NCI-H510A treated with DMSO at 0.1 percent for 48 hours (cell line): ENCODE results near the gene SPRED3.
A peak's percentile ranks its signal among the peaks of the same experiment; 100 is the strongest.
"Not testable (repeated sequence)": the region's sequence is repeated elsewhere in the genome, so short reads cannot be mapped to it uniquely, and the experiment has no call there.

Experiments used
- DNase-seq: peaks from one replicate; lab custom pipeline; 2025; lab: John Stamatoyannopoulos, UW

The SPRED3 gene, protein sequence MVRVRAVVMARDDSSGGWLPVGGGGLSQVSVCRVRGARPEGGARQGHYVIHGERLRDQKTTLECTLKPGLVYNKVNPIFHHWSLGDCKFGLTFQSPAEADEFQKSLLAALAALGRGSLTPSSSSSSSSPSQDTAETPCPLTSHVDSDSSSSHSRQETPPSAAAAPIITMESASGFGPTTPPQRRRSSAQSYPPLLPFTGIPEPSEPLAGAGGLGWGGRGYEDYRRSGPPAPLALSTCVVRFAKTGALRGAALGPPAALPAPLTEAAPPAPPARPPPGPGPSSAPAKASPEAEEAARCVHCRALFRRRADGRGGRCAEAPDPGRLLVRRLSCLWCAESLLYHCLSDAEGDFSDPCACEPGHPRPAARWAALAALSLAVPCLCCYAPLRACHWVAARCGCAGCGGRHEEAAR

DNA sequence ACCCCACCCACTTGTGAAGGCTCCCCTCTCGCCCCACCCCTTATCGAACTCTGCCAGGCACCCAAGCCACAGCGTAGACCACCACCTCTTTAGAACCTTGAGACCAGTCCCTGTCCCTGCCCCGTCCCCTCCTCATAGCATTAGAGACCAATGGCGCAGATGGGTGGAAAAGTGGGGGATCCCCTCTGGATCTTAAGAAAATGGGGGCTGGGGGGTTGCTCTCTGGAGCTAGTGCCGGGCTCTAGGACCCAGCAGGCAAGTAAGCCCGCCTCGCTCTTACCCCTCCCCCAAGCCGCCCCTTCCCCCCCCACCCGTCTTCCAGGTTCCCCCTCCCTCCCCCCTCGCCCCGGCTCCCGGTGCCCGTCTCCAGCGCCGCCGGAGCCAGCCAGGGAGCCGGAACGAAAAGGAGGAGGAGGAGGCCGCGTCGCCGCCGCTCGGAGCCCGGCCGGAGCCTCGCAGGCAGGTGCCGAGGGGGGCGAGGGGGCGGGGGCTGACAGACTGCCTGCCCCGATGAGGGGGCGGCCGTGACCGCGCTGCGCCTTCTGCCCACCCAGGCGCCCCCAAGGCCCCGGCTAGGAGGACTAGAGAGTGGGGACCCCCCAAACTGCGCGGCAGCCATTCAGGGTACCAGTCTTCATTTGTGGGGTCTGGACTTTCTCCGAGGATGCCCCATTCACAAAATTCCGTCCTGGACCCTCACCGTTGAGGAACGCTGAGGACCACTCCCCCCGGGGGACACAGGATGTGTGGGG is at the start of gene SPRED3:
SPRED3 (plus strand) TSS at position 349 of the 752 bp plus-strand sequence. CDS start 1,606 bp downstream, outside the sequence.
- DNase-seq, result peak; percentile 45

DNA sequence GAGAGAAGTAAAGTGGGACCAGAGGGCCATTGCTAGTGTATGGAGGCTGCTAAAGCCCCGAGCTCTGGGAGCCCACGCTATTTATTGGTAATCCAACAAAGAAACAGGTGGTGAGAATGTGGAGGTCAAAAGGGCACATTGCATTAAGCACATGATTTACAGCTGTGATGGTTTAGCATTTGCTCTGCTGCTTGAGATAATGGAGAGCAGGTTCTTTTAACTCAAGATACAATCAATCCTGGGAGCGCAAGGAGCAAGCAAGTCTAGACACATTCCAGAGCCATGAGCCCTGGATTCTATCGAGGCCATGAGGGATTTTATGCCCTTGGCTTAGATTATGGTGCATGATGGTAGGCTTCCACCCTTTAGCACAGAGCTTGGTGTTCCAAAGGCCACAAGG is 49.5 kb upstream of the SPRED3 start:
- DNase-seq, result not testable (repeated sequence)

DNA sequence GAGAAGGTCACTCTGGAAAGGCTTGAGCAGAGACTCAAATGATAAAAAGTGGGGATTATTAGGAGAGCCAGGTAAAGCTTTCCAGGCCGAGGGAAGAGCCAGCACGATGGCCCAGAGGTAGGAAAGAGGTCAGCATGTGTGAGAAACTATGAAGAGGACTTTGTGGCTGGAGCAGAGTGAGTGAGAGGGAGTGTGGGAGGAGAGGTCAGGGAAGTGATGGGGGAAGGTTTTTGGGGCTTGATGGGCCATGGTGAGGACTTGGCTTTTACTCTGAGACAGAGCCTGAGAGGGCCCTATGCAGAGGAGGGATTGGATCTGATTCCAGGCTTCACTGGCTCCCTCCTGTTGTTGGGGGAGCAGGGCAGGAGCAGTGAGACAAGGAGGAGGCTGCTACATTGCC is 47.6 kb upstream of the SPRED3 start:
- no peak for DNase-seq

DNA sequence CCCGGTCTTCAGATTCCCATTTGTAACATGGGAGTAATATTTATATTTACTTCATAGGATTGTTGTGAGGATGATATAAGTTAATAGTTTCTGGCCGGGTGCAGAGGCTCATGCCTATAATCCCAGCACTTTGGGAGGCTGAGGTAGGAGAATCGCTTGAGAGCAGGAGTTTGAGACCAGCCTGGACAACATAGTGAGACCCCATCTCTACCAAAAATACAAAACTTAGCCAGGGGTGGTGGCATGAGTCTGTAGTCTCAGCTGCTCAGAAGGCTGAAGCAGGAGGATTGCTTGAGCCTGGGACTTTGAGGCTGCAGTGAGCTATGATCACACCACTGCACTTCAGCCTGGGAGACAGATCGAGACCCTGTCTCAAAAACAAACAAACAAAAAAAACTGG is 41.7 kb upstream of the SPRED3 start:
- no peak for DNase-seq

DNA sequence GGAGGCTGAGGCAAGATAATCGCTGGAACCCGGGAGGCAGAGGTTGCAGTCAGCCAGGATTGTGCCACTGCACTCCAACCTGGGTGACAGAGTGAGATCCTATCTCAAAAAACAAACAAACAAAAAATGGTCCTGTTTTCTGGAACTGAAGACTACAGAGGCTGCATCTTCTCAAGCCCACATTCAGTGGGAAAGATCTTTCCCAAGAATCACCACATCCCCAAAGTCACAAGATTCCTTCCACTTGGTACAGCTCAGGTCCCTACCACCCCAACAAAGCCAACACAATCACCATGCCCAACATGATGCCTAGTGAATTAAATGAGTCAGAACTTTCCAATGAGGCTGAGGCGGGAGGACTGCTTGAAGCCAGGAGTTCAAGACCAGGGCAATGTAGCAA is 37.6 kb upstream of the SPRED3 start:
- no peak for DNase-seq

DNA sequence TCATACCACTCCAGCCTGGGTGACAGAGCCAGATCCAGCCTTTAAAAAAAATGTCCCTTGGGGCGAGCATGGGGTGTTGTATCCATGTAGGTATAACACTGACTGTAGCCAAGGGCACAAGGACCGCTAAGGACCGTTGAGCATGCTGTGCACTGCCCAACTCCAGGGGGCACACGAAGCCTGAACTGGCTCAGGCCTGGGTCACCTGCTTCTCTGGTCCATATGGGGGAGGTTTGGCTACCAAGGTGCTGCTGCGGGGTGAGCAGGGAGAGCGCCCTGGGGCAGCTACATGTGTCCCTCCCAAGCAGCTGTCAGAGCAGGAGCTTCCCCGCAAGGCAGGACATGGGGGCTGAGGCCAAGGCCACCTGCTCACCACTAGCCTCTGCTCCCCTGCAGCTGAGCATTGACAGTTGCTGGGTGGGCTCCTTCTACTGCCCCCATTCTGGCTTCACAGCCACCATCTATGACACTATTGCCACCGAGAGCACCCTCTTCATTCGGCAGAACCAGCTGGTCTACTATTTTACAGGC is 36.6 kb upstream of the SPRED3 start:
- DNase-seq, result no peak

DNA sequence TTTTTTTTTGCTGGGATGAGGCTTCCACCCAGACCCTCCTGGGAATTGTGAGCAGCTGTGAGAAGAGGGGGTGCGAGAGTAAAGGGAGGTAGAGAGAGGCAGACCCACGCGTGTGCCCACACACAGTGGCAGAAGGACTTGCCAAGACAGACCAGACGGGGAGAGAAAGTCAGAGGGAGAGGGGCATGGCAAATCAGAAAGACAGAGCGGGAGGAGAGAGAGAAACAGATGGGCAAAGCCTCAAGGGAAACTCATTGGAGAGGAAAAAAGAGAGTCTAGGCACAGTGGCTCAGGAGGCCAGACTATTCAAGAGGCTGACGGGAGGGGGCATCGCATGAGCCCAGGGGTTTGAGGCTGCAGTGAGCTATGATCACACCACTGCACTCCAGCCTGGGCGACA is 35.9 kb upstream of the SPRED3 start:
- DNase-seq, result no peak

DNA sequence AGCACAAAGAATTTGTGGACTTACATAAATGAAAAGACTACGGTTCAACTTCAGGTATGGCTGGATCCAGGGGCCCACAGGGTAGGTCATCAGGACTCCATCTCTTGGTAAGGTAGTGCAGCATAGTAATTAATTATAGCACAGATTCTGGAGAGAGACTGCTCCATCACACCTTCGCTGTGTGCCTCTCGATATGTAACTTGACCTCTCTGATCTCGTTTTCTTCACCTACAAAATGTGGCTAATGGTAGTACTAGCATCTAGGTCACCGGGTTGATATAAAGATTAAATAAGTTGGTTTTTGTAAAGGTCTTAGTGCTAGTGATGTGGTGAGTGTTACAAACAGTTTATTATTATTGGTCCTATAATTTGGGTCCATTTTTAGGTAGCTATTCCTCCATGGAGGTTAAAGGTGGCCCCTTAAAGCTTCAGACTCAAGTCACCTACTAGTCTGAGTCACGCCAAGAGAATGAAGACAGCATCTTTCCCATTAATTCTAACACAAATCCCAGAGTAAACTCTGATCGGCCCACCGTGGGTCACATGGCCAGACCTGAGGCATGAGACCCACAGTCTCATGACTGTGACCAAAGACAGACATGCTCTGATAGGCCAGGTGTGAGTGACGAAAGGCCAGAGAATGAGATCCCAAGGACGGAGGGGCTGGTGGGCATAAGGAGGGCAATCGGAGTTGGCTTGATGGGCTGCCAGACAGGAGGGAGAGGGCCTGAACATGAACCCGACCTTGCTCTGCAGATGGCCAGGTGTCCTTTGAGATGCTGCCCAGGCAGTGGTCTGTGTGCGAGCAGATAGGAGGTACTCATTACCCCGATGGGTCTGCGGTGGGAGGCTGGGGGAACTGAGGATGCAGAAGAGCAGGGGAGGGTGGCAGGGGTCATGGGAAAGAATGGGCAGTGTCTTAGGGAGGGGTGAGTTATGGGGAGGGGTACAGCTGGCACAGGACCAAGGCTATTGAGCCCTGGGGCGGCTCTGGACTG is 32.5 kb upstream of the SPRED3 start:
- no peak for DNase-seq

DNA sequence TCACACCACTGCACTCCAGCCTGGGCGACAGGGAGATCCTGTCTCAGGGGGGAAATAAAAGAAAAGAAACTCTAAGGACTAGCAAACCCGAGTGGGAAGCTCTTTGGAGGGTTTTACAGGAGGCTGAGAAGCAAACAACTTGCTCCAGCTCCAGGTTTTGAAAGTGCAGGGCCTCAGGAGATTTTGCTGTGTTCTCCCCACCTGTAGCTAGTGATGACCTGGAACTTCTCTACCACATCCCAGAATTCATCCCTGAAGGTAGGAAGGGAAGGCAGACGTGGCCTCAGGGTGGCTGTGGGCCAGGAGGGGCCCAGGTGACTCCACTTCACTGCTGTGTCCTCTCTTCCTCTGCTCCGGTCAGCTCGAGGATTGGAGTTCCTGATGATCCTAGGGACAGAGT is 30.4 kb upstream of the SPRED3 start:
- DNase-seq, result no peak

DNA sequence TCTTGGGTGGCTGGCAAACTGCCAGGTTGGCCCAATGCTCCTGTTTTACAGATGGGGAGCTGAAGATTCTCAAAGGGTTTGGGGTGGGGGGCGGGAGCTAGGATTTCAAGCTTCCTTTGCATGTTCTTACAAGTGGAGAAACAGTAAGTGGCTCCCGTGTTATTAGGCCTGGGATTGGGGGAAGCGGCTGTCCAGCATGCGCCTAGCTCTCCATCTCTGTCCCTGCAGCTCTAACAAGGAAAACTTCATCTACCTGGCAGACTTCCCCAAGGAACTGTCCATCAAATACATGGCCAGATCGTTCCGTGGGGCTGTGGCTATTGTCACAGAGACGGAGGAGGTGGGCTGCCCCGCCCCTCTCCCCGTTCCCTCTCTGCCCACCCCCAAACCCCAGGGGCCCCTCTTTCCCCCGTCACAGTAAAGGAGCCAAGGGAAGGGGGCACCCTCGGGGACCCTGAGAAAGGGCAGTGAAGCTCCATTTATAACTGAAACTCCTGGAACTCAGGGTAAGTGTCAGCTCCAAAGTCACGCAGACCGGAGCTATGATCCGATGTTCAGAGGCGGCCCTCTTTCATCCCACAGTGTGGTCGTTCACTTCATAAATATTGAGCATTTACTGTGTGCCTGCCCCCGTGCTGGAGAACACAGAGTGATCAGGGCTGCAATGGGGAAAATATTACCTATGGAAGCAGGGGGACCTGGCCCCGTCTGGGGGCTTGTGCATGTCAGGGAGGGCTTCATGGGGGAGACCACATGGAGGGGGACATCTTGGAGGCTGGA is 29.1 kb upstream of the SPRED3 start:
- DNase-seq, result no peak

DNA sequence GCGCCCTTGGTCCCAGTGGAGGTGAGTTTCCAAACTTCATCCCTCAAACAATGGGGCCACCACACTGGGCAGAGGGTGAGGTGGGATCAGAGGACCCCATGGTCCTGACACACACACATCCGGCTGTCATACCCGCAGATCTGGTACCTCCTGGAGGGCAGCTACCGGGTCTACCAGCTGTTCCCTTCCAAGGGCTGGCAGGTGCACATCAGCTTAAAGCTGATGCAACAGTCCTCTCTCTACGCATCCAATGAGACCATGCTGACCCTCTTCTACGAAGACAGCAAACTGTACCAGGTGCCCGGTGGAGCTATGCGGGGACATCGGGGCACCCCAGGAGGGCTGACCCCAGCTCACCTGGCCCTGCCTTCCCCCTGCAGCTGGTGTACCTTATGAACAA is 28.1 kb upstream of the SPRED3 start:
- peak; percentile 7 for DNase-seq

DNA sequence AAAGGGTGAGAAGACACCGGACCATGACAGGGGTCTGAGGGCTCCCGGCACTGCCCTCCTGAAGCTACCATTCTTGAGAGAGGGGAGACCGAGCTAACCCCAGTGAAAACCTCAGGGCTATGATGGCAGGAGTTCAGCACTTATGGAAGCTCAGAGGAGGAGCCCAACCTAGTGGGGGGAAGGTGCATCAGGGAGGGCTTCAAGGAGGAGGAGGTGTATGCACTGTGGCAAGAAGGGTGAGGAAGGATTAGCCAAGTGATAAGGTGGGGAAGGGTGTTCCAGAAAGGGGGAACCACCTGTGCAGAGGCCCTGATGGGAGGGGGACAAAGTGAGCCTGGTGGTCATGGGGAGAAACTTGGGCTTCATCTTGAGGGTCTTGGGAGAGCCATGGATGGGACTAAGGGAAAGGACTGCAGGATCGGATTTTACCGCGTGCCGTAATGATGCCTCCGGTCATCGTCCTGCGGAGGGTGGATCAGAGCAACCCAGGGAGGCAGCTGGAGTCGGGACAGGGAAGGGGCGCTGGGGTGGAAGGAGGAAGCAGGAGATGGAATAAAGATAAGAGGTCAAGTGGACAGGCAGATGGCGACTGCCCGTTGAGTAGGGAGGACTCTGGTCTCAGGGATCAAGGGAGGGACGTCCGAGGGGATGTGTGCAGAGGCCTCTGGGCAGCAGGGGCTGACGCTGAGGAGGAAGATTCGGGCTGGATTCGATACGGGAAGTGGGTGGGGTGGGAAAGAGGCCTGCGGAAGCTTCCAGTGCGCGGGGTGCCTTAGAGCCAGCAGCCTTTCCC is 27.5 kb upstream of the SPRED3 start:
- DNase-seq, result peak; percentile 35

DNA sequence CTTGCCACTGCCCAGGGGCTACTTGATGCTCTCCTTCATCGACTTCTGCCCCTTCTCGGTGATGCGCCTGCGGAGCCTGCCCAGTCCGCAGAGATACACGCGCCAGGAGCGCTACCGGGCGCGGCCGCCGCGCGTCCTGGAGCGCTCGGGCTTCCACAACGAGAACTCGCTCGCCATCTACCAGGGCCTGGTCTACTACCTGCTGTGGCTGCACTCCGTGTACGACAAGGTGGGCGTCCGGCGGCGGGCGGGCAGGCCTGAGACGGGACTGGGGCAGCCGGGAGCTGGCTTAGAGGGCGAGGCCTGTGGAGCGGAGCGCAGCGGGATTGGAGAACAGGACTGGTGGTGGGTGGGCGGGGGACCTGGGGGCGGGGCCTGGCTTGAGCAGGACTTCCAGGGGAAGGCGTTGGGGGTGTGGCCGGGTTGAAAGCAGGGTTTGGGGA is 26.8 kb upstream of the SPRED3 start:
- peak; percentile 79 for DNase-seq

DNA sequence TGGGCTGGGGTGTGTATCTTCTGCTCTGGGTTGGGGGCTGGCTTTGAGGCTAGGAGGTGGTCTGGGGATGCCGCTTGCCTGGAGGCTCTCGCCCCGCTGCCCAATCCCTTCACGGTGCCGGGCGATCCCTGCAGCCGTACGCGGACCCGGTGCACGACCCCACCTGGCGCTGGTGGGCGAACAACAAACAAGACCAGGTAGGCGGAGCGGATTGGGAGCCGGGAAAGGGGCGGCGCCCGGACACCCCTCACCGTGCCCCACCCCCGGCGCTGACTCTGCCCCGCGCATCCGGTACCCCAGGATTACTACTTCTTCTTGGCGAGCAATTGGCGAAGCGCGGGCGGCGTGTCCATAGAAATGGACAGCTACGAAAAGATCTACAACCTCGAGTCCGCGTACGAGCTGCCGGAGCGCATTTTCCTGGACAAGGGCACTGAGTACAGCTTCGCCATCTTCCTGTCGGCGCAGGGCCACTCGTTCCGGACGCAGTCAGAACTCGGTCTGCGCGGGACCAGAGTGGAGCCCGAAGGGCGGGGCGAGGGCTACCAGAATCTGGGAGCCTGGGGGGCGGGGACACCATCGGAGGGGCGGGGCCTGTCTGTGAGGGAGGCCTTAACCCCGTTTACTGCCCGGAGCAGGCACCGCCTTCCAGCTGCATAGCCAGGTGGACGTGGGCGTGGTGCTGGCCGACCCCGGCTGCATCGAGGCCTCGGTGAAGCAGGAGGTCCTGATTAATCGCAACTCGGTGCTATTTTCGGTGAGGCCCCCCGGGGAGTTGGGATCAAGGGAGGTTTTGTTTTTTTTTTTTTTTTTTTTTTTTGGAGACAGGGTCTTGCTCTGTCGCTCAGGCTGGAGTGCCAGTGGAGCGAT is 26.2 kb upstream of the SPRED3 start:
- DNase-seq, result peak; percentile 79

DNA sequence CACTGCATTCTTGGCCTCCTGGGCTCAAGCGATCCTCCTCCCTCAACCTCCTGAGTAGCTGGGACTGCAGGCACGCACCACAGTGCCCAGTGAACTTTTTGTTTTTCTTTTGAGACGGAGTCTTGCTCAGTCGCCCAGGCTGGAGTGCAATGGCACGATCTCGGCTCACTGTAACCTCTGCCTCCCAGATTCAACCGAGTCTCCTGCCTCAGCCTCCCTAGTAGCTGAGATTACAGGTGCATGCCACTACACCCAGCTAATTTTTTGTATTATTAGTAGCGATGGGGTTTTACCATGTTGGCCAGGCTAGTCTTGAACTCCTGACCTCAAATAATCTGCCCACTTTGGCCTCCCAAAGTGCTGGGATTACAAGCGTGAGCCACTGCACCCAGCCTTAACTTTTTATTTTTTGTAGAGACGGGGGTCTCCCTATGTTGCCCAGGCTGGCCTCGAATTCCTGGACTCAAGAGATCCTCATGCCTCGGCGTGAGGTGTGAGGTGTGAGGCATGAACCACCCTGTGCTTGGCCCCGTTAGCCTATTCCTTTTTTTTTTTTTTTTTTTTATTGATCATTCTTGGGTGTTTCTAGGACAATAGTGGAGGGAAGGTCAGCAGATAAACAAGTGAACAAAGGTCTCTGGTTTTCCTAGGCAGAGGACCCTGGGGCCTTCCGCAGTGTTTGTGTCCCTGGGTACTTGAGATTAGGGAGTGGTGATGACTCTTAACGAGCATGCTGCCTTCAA is 25.4 kb upstream of the SPRED3 start:
- DNase-seq, result not testable (repeated sequence)

DNA sequence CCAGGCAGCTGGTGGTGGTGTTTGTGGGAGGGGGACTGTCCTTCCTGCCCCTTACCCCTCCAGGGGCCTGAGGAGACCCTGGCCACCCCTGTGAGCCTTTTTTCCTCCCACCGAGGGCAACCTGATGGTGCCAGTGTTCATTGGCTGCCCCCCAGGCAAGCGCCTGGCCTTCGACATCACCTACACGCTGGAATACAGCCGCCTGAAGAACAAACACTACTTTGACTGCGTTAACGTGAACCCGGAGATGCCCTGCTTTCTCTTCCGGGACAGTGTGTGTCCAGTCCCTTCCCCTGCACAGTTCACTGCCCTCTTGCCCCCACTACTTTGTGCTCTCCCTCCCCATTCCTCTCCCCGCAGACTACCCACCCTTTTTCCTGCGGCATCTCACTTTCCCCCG is 21.5 kb upstream of the SPRED3 start:
- no peak for DNase-seq

DNA sequence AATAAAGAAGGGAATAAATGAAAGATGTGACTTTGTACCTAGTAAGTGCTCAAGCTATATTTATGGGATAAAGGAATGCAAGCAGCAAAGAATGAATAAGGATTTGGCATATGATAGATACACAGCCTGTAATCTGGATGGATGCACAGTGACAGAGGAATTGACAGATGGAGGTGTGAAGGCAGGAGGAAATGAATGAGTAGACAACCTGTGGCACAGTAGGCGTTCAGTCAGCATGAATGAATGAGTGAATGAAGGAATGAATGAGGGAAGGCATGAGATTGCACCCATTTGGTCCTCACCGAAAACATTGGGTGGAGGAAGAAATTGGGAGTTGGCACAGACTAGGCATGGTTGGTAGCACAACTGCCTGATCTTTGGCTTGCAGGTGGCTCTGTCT is 18.9 kb upstream of the SPRED3 start:
- DNase-seq, result no peak

DNA sequence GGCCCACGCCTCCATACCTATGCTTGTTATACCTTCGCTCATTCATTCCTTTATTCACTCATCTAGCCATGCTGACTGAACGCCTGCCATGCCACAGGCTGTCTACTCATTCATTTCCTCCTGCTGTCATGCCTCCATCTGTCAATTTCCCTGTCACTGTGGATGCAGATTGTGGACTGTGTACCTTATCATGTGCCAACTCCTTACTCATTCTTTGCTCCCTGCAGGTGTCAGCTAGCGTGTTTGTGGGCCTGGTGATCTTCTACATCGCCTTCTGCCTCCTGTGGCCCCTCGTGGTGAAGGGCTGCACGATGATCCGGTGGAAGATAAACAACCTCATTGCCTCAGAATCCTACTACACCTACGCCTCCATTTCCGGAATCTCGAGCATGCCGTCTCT is 18.2 kb upstream of the SPRED3 start:
- DNase-seq, result no peak
